GM19239 (cell line): Measurements from ENCODE around the gene SLC35F2.
"Not testable (repeated sequence)": the region's sequence is repeated elsewhere in the genome, so short reads cannot be mapped to it uniquely, and the experiment has no call there.

ENCODE experiments used
- DNase-seq: peaks from one replicate; pipeline ENCODE4 v3.0.0; 2011; ENCODE audit warnings: low spot score; ENCODE audit not compliant: insufficient read length
- FAIRE-seq: peaks from 2 replicates; lab custom pipeline; 2011; peaks lifted over from hg19 to GRCh38; lab: Jason Lieb, UNC

The SLC35F2 gene

GRCh38 chr11:107844041-107844440, 14.5 kb downstream of the SLC35F2 start:
- DNase-seq (no peak), FAIRE-seq (no peak)

GRCh38 chr11:107842412-107843100, 16.0 kb downstream of the SLC35F2 start:
- no peak for DNase-seq
- no peak for FAIRE-seq

GRCh38 chr11:107840129-107840484, 18.5 kb downstream of the SLC35F2 start:
- DNase-seq: no peak
- peak; percentile 74 for FAIRE-seq

GRCh38 chr11:107836851-107837250, 21.7 kb downstream of the SLC35F2 start:
- no peak for DNase-seq
- FAIRE-seq: no peak

GRCh38 chr11:107834995-107835394, 23.6 kb downstream of the SLC35F2 start:
- DNase-seq (no peak), FAIRE-seq (no peak)

GRCh38 chr11:107833926-107834325, 24.7 kb downstream of the SLC35F2 start:
- not testable (repeated sequence) for DNase-seq

GRCh38 chr11:107830915-107831540, 27.6 kb downstream of the SLC35F2 start:
- DNase-seq (no peak), FAIRE-seq (peak; percentile 52)

More at GRCh38 chr11:107833926-107834325, 24.7 kb downstream of the SLC35F2 start:
- not testable (repeated sequence) for FAIRE-seq

- DNase-seq (no peak), FAIRE-seq (no peak)
Measured at GRCh38 chr11:107827041-107827440, 31.5 kb downstream of the SLC35F2 start.

- no peak for FAIRE-seq
Measured at GRCh38 chr11:107825875-107826274, 32.7 kb downstream of the SLC35F2 start.

GRCh38 chr11:107824668-107825369, 33.8 kb downstream of the SLC35F2 start:
- no peak for DNase-seq
- FAIRE-seq: peak; percentile 11

More at GRCh38 chr11:107825875-107826274, 32.7 kb downstream of the SLC35F2 start:
- DNase-seq: no peak

GRCh38 chr11:107821199-107821927, 37.2 kb downstream of the SLC35F2 start:
- FAIRE-seq (no peak), DNase-seq (no peak)

GRCh38 chr11:107819361-107820014, 39.1 kb downstream of the SLC35F2 start:
- FAIRE-seq (no peak), DNase-seq (no peak)

GRCh38 chr11:107818491-107818890, 40.1 kb downstream of the SLC35F2 start:
- FAIRE-seq: no peak
- no peak for DNase-seq

- DNase-seq (no peak), FAIRE-seq (no peak)
Measured at GRCh38 chr11:107816028-107816427, 42.6 kb downstream of the SLC35F2 start.

GRCh38 chr11:107810875-107811274, 47.7 kb downstream of the SLC35F2 start:
- no peak for FAIRE-seq
- DNase-seq: no peak

GRCh38 chr11:107808521-107808920, 50.1 kb downstream of the SLC35F2 start:
- FAIRE-seq (no peak), DNase-seq (no peak)

- FAIRE-seq: no peak
Measured at GRCh38 chr11:107804971-107805370, 53.6 kb downstream of the SLC35F2 start.

GRCh38 chr11:107804211-107804610, 54.4 kb downstream of the SLC35F2 start:
- no peak for FAIRE-seq
- DNase-seq: no peak

More at GRCh38 chr11:107804971-107805370, 53.6 kb downstream of the SLC35F2 start:
- no peak for DNase-seq

- DNase-seq (no peak), FAIRE-seq (no peak)
Measured at GRCh38 chr11:107801641-107802040, 56.9 kb downstream of the SLC35F2 start.
